IPS-18c (cell line): ENCODE measurements around the gene RBM47.

Experiments
- H3K4me3 ChIP-seq: 2 replicates; pipeline ENCODE4 v1.7.0; 2013; ENCODE audit warnings: low read depth, mild to moderate bottlenecking, low read length, moderate library complexity; ENCODE audit not compliant: insufficient read depth
- H3K9me3 ChIP-seq: one replicate; pipeline ENCODE4 v1.6.1; 2013; ENCODE audit warnings: mild to moderate bottlenecking, low read length, moderate library complexity; ENCODE audit not compliant: control insufficient read depth, insufficient read depth

Gene RBM47

DNA sequence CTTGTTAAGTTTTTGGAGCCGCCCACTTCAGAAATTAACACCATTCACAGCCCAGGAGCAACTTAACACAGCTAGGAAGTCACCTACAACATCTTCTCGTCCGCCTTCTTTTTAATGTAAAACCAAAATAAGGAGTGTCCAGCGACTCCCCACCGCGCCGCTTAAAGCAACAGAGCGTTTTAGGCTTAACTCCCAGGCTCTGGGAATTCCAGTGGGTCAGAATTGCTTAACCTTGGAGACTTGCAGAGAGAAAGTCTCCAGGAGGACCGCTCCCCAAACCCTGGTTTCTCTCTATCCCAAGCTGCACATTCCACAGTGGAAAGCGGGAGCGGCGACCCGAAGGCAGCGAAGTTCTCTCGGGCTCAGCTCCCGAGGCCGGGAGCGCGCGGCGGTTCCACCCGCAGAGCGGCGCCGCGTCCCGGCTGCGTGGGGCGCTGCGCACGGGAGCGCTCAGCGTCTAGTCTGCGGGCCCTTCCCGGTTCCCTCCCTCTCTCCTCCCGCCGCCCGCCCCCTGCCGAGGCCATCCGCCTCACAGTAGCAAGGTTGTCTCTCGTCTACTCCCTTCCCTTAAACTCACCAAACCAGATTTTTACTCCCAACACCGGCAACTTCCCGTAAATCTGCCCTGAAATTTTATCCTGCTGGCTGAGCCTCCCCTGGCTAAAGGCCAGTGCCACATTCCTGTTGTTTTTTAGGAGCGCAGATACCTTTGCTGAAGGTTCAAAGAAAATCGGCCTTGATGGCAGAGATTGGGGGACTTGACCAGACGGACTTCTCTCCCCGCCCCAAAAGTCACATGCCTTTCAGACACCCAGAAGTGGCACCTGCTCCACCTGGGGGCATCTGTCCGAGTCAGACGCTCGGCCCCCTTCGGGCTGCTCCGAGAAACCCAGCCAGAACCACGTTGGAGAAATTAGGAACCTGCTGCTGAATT lies at the start of gene RBM47:
Gene RBM47 (minus strand): TSS at position 464 of the 934 bp plus-strand sequence. CDS start 190,971 bp downstream, outside the sequence.
- H3K9me3 ChIP-seq: no peaks in the 10 kb centered on the region
- H3K4me3 ChIP-seq: peak within 1 kb of the TSS; percentile 63

GRCh38 chr4:40678421-40678820 lies 48.8 kb upstream of the RBM47 start:
- no peak overlapping the region for H3K4me3 ChIP-seq
- no peaks in the 10 kb centered on the region for H3K9me3 ChIP-seq

- no peak overlapping the region for H3K4me3 ChIP-seq
- no peaks in the 10 kb centered on the region for H3K9me3 ChIP-seq
Measured at GRCh38 chr4:40675166-40675565, 45.5 kb upstream of the RBM47 start.

DNA sequence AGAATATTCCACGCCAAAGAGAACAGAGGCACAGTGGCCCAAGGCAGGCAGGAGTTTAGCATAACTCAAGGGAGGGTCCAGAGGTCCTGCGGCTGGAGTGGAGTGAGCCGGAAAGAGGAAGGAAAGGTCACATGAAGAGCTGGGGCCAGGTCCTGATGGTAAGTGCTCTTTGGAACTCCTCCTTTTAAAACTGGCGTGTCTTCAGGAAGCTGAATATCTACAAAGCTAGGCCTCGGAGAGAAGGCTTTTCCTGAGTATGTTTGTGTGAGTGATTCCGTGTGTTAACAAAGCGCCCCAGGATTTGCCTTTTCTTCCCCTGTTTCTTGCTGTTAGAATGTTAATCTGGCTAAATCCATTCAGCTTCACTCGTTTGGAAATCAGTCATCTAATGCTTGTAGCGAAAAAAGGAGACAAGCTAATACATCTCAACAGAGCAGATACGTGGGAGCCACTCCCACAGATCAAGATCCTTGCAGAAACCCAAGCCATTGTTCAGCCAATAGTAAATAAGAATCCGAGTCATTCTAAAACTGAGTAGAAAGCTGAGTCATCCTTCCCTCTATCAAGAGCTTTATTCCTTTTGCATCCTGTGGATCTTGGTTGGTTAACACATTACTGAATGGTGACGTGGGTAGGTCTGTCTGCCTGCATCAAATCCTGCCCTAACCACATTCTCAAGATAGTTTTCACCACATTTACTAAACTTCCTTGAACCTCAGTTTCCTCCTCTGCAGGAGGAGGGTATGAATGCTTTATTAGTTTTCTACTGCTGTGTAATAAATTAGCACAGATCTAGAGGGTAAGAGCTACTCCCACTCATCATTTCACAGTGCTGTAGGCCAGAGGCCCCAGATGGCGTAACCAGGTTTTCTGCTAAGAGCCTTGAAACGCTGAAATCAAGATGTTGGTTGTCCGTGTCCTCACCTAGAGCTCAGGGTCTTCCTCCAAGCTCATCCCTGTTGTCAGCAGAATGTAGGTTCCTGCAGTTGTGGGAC lies 43.2 kb upstream of the RBM47 start:
- no peaks in the 10 kb centered on the region for H3K9me3 ChIP-seq
- H3K4me3 ChIP-seq: no peak overlapping the region

- Histone ChIP-seq H3K9me3 (no peaks in the 10 kb centered on the region), H3K4me3 (no peak overlapping the region)
Measured at GRCh38 chr4:40669504-40669903, 39.8 kb upstream of the RBM47 start.

DNA sequence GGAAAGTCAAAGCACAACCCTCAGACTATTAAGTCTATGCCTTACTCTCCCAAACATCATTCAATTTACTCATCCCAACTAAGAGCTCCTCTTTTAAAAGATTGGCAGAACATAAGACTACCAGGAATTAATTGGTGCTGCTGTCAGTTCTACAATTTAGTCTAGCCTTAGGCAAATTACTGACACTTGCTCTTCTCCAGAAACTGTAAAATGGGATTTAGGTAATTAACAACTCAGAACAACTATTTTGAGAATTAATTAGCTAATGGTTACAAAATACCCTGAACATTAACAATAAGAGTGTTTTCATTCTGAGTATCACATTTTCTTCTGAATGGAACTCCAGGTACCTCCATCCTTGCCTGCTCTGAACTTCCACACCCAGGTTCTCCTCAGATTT lies 36.2 kb upstream of the RBM47 start:
- no peaks in the 10 kb centered on the region for H3K9me3 ChIP-seq

DNA sequence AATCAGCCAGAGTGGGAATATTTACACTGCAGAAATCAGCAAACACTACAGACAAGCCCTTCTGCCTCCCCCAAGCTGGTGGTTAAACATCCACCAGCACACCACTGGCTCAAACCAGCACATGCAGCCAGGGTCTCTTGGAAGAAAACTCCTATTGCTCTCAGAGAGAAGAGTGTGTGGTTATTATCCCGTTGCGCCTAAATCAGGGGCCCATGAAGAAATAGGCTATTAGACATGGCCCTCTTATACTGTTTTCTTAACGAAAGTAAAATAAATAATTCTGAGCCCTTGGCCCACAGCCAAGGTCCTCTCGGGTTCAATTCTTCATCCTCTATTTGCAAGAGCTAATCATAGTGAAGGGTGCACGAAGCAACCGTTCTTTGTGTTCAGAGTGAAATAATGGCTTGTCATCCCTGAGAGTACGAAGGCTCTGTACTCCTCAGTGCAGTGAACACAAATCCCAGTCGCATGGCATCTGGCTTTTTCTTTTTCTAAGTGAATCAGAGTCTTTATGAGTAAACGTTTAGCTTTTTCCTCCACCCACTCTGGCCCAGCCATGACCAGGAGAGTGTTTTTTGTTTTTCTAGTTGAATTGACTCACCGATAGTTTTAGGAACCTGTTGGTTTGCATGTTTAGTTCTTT lies 33.4 kb upstream of the RBM47 start:
- Histone ChIP-seq H3K9me3 (peaks cover 2% of the 10 kb centered on the region), H3K4me3 (no peak overlapping the region)

More for the DNA sequence above, 36.2 kb upstream of the RBM47 start:
- no peak overlapping the region for H3K4me3 ChIP-seq

GRCh38 chr4:40661803-40662202 lies 32.1 kb upstream of the RBM47 start:
- Histone ChIP-seq H3K4me3 (no peak overlapping the region), H3K9me3 (peaks cover 2% of the 10 kb centered on the region)

DNA sequence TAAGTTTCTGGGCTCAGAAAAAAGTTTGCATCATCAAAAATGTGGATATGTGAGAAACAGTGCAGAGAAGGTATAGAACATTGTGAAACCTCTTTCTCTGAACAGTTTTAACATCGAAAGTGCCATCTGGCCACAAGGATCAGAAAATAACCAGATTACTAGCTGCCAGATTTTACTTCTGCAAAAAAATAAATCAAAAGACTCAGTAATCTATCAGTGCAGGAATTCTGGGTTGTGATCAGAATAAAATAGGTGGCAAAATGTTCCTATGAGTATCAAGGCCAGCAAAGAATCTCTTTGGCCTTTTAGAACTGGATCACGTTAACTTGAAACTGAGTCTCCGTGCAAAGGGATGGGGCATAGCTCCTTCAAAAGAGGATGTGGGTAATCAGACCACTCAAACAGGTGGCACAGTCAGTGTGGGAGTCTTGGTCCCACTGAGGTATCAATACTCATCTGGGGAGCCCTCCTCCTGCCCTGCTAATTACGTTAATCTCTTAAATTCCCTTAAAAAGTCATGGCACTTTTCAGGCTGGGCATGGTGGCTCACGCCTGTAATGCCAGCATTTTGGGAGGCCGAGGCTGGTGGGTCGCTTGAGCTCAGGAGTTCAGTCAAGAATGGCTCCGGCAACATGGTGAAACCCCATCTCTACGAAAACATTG lies 26.7 kb upstream of the RBM47 start:
- Histone ChIP-seq H3K4me3 (no peak overlapping the region), H3K9me3 (peaks cover 2% of the 10 kb centered on the region)

GRCh38 chr4:40651280-40651679 lies 21.6 kb upstream of the RBM47 start:
- Histone ChIP-seq H3K9me3 (no peaks in the 10 kb centered on the region), H3K4me3 (no peak overlapping the region)

DNA sequence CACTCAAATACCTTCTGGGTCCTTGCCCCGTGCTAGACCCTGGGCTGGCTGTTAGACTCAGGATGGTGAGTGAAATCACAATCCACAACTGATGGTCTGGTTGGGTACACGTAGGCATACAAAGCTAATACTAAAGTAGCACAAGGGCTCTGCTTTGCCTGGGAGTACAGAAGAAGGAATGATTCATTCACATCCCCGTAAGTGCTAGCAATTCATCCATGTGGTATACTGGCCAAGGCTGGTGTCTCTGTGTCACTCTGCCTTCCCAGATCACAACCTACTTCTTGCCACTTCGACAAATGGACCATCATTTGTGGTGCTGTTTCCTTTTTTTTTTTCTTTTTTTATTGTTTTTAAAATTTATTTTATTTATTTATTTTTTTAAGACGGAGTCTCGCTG lies 19.7 kb upstream of the RBM47 start:
- H3K4me3 ChIP-seq: no peak overlapping the region
- no peaks in the 10 kb centered on the region for H3K9me3 ChIP-seq

GRCh38 chr4:40648742-40649281 lies 19.1 kb upstream of the RBM47 start:
- Histone ChIP-seq H3K9me3 (no peaks in the 10 kb centered on the region), H3K4me3 (no peak overlapping the region)

DNA sequence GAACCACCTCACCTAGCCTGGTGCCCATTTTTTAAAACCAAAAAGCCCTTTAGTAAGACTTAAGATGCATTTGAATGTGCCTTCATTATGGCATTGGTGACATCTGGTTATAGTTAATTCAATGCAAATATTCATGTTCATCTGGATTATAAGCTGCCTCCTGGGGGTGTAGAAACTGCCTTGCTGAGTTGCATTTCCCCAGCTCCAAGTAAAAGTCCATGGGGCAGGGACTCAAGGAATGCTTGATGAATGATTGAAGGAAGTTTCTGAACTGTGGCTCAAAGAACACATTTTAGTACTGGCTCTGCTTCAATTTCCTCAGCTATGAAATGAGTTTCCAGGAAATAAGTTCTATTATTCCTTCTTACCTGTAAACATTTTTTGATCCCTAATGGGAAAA lies 18.5 kb upstream of the RBM47 start:
- no peak overlapping the region for H3K4me3 ChIP-seq
- H3K9me3 ChIP-seq: no peaks in the 10 kb centered on the region

- no peaks in the 10 kb centered on the region for H3K9me3 ChIP-seq
- no peak overlapping the region for H3K4me3 ChIP-seq
Measured at GRCh38 chr4:40645586-40645985, 15.9 kb upstream of the RBM47 start.

DNA sequence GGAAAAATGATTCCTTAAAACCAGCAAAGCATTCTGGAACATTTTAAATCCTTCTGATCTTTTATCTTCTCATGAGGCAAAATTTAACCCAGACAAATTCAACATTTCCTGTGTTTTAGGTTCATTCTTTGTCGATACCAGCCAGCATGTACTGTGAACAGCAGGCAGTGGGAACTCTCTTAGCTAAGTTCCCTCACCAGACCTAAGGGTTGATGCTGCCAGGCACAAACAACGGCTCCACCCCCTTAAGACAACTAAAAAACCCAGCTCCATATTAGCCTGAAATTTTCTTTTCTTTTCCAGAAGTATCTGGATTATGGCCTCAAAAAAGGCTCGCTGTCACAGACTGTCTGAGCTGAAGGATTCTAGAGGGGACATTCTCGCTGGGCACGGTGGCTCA lies 2.4 kb upstream of the RBM47 start:
- no peak overlapping the region for H3K4me3 ChIP-seq

DNA sequence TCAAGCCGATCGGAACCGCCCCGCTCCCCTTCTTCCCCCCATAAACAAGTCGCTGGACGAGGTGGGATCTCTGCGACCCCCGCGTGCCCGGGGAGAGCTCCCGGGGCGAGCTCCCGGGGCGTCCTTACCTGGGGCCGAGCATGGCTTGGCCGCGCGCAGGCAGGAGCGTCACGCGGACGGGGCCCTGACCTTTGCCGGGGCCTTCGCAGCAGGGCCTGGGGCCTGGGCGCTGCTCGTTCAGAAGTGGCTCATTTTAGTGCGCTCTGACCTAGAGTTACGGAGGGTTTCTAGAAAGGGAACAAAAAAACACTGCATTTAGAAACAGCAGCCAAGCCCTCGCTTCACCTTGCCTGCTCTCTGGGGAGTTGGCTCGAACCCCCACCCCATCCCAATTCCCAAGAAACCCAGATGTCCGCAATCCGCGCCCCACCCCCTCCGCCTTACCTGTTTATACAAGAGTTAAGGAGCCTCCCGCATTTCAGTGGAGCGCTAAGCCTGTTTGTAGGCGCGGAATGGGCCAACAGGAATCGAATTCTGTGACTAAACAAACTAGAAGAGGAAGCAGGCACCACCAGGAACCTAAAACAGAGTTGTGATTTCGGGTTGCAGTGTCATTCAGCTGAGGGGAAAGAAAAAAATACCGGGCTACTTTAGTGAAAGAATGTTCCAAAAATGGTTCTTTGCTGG lies 814 bp upstream of the RBM47 start:
- no peaks in the 10 kb centered on the region for H3K9me3 ChIP-seq
- H3K4me3 ChIP-seq: peak overlapping the region; percentile 63

More for the DNA sequence above, 2.4 kb upstream of the RBM47 start:
- H3K9me3 ChIP-seq: no peaks in the 10 kb centered on the region
